ENCODE results near the gene SMARCD2.
A peak's percentile ranks its signal among the peaks of the same experiment; 100 is the strongest.

Gene SMARCD2

GRCh38 chr17:63792055-63792729 is 50.3 kb downstream of the SMARCD2 start:
- TF ChIP-seq FOXM1 (IDR thresholded peaks at IDR 0.05; ENCODE audit: borderline replicate concordance, low read depth), result no peak

- TF ChIP-seq REST (IDR thresholded peaks at IDR 0.05; ENCODE audit: low read depth) (no peak), EP300 (IDR thresholded peaks at IDR 0.05; ENCODE audit: borderline replicate concordance) (no peak), NFIC (IDR thresholded peaks at IDR 0.05) (no peak), RAD21 (IDR thresholded peaks at IDR 0.05; ENCODE audit: low read depth) (no peak), TCF12 (IDR thresholded peaks at IDR 0.05; ENCODE audit: low read depth) (no peak), CREB1 (IDR thresholded peaks at IDR 0.05; ENCODE audit: low read depth) (no peak), MAX (IDR thresholded peaks at IDR 0.05) (no peak), YY1 (IDR thresholded peaks at IDR 0.05; ENCODE audit: low read depth) (no peak), FOXM1 (IDR thresholded peaks at IDR 0.05; ENCODE audit: borderline replicate concordance, low read depth) (no peak), ZBTB7A (IDR thresholded peaks at IDR 0.05; ENCODE audit: low read depth) (no peak), EGR1 (IDR thresholded peaks at IDR 0.05) (no peak), TEAD4 (IDR thresholded peaks at IDR 0.05) (no peak), TAF1 (IDR thresholded peaks at IDR 0.05; ENCODE audit: low read depth) (no peak), USF1 (IDR thresholded peaks at IDR 0.05) (no peak), CEBPB (IDR thresholded peaks at IDR 0.05) (no peak)
Observed at GRCh38 chr17:63790057-63790456, 52.4 kb downstream of the SMARCD2 start.

GRCh38 chr17:63786971-63787711 is 55.3 kb downstream of the SMARCD2 start:
- TF ChIP-seq USF1 (IDR thresholded peaks at IDR 0.05), result no peak
- peak; percentile 54; the same call in 1 of the 2 replicates for TF ChIP-seq EP300 (IDR thresholded peaks at IDR 0.05; ENCODE audit: borderline replicate concordance)
- TF ChIP-seq REST (IDR thresholded peaks at IDR 0.05; ENCODE audit: low read depth), result no peak
- peak; percentile 67; the same call in 1 of the 2 replicates for TF ChIP-seq TCF12 (IDR thresholded peaks at IDR 0.05; ENCODE audit: low read depth)
- peak; percentile 71; the same call in 1 of the 2 replicates for TF ChIP-seq TEAD4 (IDR thresholded peaks at IDR 0.05)

GRCh38 chr17:63786117-63786516 is 56.4 kb downstream of the SMARCD2 start:
- TF ChIP-seq RAD21 (IDR thresholded peaks at IDR 0.05; ENCODE audit: low read depth) (no peak), NFIC (IDR thresholded peaks at IDR 0.05) (no peak), YY1 (IDR thresholded peaks at IDR 0.05; ENCODE audit: low read depth) (no peak), EGR1 (IDR thresholded peaks at IDR 0.05) (no peak), MAX (IDR thresholded peaks at IDR 0.05) (no peak), TCF12 (IDR thresholded peaks at IDR 0.05; ENCODE audit: low read depth) (no peak), CEBPB (IDR thresholded peaks at IDR 0.05) (no peak), TAF1 (IDR thresholded peaks at IDR 0.05; ENCODE audit: low read depth) (no peak)

- no peak for TF ChIP-seq CREB1 (IDR thresholded peaks at IDR 0.05; ENCODE audit: low read depth)
- no peak for TF ChIP-seq NFIC (IDR thresholded peaks at IDR 0.05)
- TF ChIP-seq CEBPB (IDR thresholded peaks at IDR 0.05), result no peak
Observed at GRCh38 chr17:63785556-63785955, 56.9 kb downstream of the SMARCD2 start.

GRCh38 chr17:63783522-63783921 is 59.0 kb downstream of the SMARCD2 start:
- TF ChIP-seq TEAD4 (IDR thresholded peaks at IDR 0.05) (no peak), REST (IDR thresholded peaks at IDR 0.05; ENCODE audit: low read depth) (no peak), CEBPB (IDR thresholded peaks at IDR 0.05) (no peak), CREB1 (IDR thresholded peaks at IDR 0.05; ENCODE audit: low read depth) (no peak), EGR1 (IDR thresholded peaks at IDR 0.05) (no peak), RAD21 (IDR thresholded peaks at IDR 0.05; ENCODE audit: low read depth) (no peak), EP300 (IDR thresholded peaks at IDR 0.05; ENCODE audit: borderline replicate concordance) (no peak), YY1 (IDR thresholded peaks at IDR 0.05; ENCODE audit: low read depth) (no peak), NFIC (IDR thresholded peaks at IDR 0.05) (no peak)

All from Ishikawa (cell line).